ENCODE results near the gene PTPRD.

PTPRD gene

GRCh38 chr9:8845808-8846207 lies 1767.0 kb downstream of the PTPRD start:
- no peak for DNase-seq

- no peak for DNase-seq
Observed at GRCh38 chr9:8845376-8845775, 1767.4 kb downstream of the PTPRD start.

GRCh38 chr9:8844549-8844948 lies 1768.3 kb downstream of the PTPRD start:
- DNase-seq = no peak

GRCh38 chr9:8842402-8843193 lies 1770.2 kb downstream of the PTPRD start:
- DNase-seq = no peak

- no peak for DNase-seq
Observed at GRCh38 chr9:8838136-8838535, 1774.7 kb downstream of the PTPRD start.

GRCh38 chr9:8835291-8835690 lies 1777.5 kb downstream of the PTPRD start:
- DNase-seq = no peak

- DNase-seq = no peak
Observed at GRCh38 chr9:8832955-8833354, 1779.8 kb downstream of the PTPRD start.

GRCh38 chr9:8832386-8832785 lies 1780.4 kb downstream of the PTPRD start:
- no peak for DNase-seq

- no peak for DNase-seq
Observed at GRCh38 chr9:8831568-8831967, 1781.2 kb downstream of the PTPRD start.

- no peak for DNase-seq
Observed at GRCh38 chr9:8826281-8826680, 1786.5 kb downstream of the PTPRD start.

- no peak for DNase-seq
Observed at GRCh38 chr9:8825585-8826147, 1787.1 kb downstream of the PTPRD start.

- DNase-seq = no peak
Observed at GRCh38 chr9:8823131-8823895, 1789.5 kb downstream of the PTPRD start.

- no peak for DNase-seq
Observed at GRCh38 chr9:8822667-8823025, 1790.2 kb downstream of the PTPRD start.

GRCh38 chr9:8821910-8822666 lies 1790.7 kb downstream of the PTPRD start:
- DNase-seq = no peak

- DNase-seq = no peak
Observed at GRCh38 chr9:8817335-8817734, 1795.5 kb downstream of the PTPRD start.

GRCh38 chr9:8816361-8816760 lies 1796.4 kb downstream of the PTPRD start:
- no peak for DNase-seq

GRCh38 chr9:8815931-8816330 lies 1796.9 kb downstream of the PTPRD start:
- no peak for DNase-seq

GRCh38 chr9:8815219-8815618 lies 1797.6 kb downstream of the PTPRD start:
- no peak for DNase-seq

GRCh38 chr9:8812888-8813287 lies 1799.9 kb downstream of the PTPRD start:
- no peak for DNase-seq

- no peak for DNase-seq
Observed at GRCh38 chr9:8809741-8810140, 1803.1 kb downstream of the PTPRD start.

GRCh38 chr9:8806150-8806549 lies 1806.7 kb downstream of the PTPRD start:
- DNase-seq = no peak

- no peak for DNase-seq
Observed at GRCh38 chr9:8804613-8805012, 1808.2 kb downstream of the PTPRD start.

GRCh38 chr9:8802242-8802641 lies 1810.6 kb downstream of the PTPRD start:
- no peak for DNase-seq

Measured in activated CD4-positive, alpha-beta T cell treated with anti-CD3 and anti-CD28 coated beads, Interleukin-2, amount 50 U/mL, for 4 hours (primary cell).